IMR-90 (cell line): ENCODE measurements around the gene CDH23. TPM values are rescaled to one million over a fixed set of nuclear protein-coding genes. Genes with fewer than 3 reads are reported as not detected.
A peak's percentile ranks its signal among the peaks of the same experiment; 100 is the strongest.

Experiments used
- ATAC-seq: fragments of 200-7000 bp; cut with Tn5 transposase; 2 replicates; pipeline ENCODE4 v1.9.1; 2020; ENCODE audit warnings: low read depth, mild to moderate bottlenecking, moderate library complexity
- BruUV-seq: library from RNA; stranded (reverse); fragments of 400-500 nt; replicated peaks from 2 replicates; lab custom pipeline; 2021; lab: Mats Ljungman, UMichigan
- CTCF ChIA-PET: fragments of 300-600 bp; formaldehyde crosslinking; extraction: SDS; loops from one replicate; lab custom pipeline; 2021; ENCODE audit warnings: antibody characterized with exemption; lab: Yijun Ruan, JAX
- POLR2A ChIA-PET: fragments of 300-600 bp; sonication (Branson Sonifier 250); formaldehyde crosslinking; loops from one replicate; lab custom pipeline; 2022; ENCODE audit warnings: antibody characterized with exemption; ENCODE audit not compliant: unreplicated experiment; lab: Charles Lee
- DNase-seq: peaks from one replicate; pipeline ENCODE4 v3.0.0; 2013
- H2AFZ ChIP-seq: replicated peaks from 2 replicates; pipeline ENCODE3; 2013; ENCODE audit warnings: low read length, mild to moderate bottlenecking; ENCODE audit not compliant: poor library complexity
- H2AK5ac ChIP-seq: 2 replicates; pipeline ENCODE4 v1.6.1; 2013; ENCODE audit warnings: low read depth, low read length, inconsistent platforms
- H2AK9ac ChIP-seq: replicated peaks from 2 replicates; pipeline ENCODE3; 2013; ENCODE audit warnings: mild to moderate bottlenecking, low read depth, low read length, moderate library complexity; ENCODE audit not compliant: poor library complexity
- H2BK120ac ChIP-seq: 2 replicates; pipeline ENCODE4 v1.6.1; 2013; ENCODE audit warnings: low read depth, low read length, inconsistent platforms
- H2BK15ac ChIP-seq: 3 replicates; pipeline ENCODE4 v1.6.1; 2013; ENCODE audit warnings: low read depth, low read length, inconsistent platforms
- H2BK20ac ChIP-seq: 2 replicates; pipeline ENCODE4 v1.6.1; 2013; ENCODE audit warnings: low read depth, mild to moderate bottlenecking, inconsistent platforms, low read length, moderate library complexity
- H2BK5ac ChIP-seq: 2 replicates; pipeline ENCODE4 v1.6.1; 2013; ENCODE audit warnings: mild to moderate bottlenecking, low read depth, low read length, inconsistent platforms; ENCODE audit not compliant: poor library complexity, severe bottlenecking
- H3K14ac ChIP-seq: replicated peaks from 2 replicates; pipeline ENCODE4 v1.6.1; 2013; ENCODE audit warnings: low read depth, low read length, inconsistent platforms
- H3K18ac ChIP-seq: 2 replicates; pipeline ENCODE4 v1.6.1; 2013; ENCODE audit warnings: low read depth, low read length, control low read depth
- H3K23ac ChIP-seq: 2 replicates; pipeline ENCODE4 v1.6.1; 2013; ENCODE audit warnings: low read depth, low read length, inconsistent platforms
- H3K27ac ChIP-seq: 2 replicates; pipeline ENCODE4 v1.5.1; 2013; ENCODE audit warnings: mild to moderate bottlenecking, control low read depth, low read length; ENCODE audit not compliant: insufficient read depth
- H3K27me3 ChIP-seq: 2 replicates; pipeline ENCODE4 v1.6.1; 2013; ENCODE audit warnings: low read length; ENCODE audit not compliant: control insufficient read depth, insufficient read depth
- H3K36me3 ChIP-seq: 2 replicates; pipeline ENCODE4 v1.6.1; 2013; ENCODE audit warnings: low read length, mixed read lengths; ENCODE audit not compliant: control insufficient read depth, insufficient read depth
- H3K4ac ChIP-seq: 2 replicates; pipeline ENCODE4 v1.6.1; 2013; ENCODE audit warnings: low read depth, low read length, inconsistent platforms
- H3K4me1 ChIP-seq: 2 replicates; pipeline ENCODE4 v1.6.1; 2013; ENCODE audit warnings: low read length, mixed read lengths; ENCODE audit not compliant: control insufficient read depth, insufficient read depth
- H3K4me2 ChIP-seq: 2 replicates; pipeline ENCODE4 v1.6.1; 2013; ENCODE audit warnings: low read depth, mild to moderate bottlenecking, control low read depth, low read length, moderate library complexity
- H3K4me3 ChIP-seq: 2 replicates; pipeline ENCODE4 v1.5.1; 2013; ENCODE audit warnings: low read depth, mild to moderate bottlenecking, control low read depth, low read length, moderate library complexity; ENCODE audit not compliant: insufficient read depth
- H3K56ac ChIP-seq: 2 replicates; pipeline ENCODE4 v1.6.1; 2013; ENCODE audit warnings: low read length, inconsistent platforms; ENCODE audit not compliant: insufficient read depth; ENCODE audit errors: extremely low read depth
- H3K79me1 ChIP-seq, 2 experiments: 2 replicates each; pipeline ENCODE4 v1.6.1; 2013; ENCODE audit warnings: low read length in 2 of 2, inconsistent platforms in 1 of 2, low read depth in 1 of 2
- H3K9ac ChIP-seq: 2 replicates; pipeline ENCODE4 v1.6.1; 2013; ENCODE audit warnings: low read depth, low read length, control low read depth
- H3K9me1 ChIP-seq: 2 replicates; pipeline ENCODE4 v1.6.1; 2013; ENCODE audit warnings: low read length, inconsistent platforms; ENCODE audit not compliant: insufficient read depth
- H3K9me3 ChIP-seq: 2 replicates; pipeline ENCODE4 v1.6.1; 2013; ENCODE audit warnings: low read length; ENCODE audit not compliant: control insufficient read depth, insufficient read depth
- H4K20me1 ChIP-seq: 2 replicates; pipeline ENCODE4 v1.6.1; 2013; ENCODE audit warnings: low read length, inconsistent platforms; ENCODE audit not compliant: insufficient read depth
- H4K5ac ChIP-seq: 2 replicates; pipeline ENCODE4 v1.6.1; 2013; ENCODE audit warnings: mild to moderate bottlenecking, low read depth, low read length, control low read depth
- H4K8ac ChIP-seq, 2 experiments: 2 replicates each; pipeline ENCODE4 v1.6.1; 2013; ENCODE audit warnings: low read depth in 2 of 2, low read length in 2 of 2, control low read depth in 1 of 2, inconsistent platforms in 1 of 2
- H4K91ac ChIP-seq: 2 replicates; pipeline ENCODE4 v1.6.1; 2013; ENCODE audit warnings: low read depth, low read length, inconsistent platforms; ENCODE audit not compliant: insufficient read depth
- BHLHE40 ChIP-seq: fragments of 150-350 bp; IDR thresholded peaks from 2 replicates; pipeline ENCODE4 v1.6.1; 2016; ENCODE audit warnings: mild to moderate bottlenecking, low read depth, low read length
- CEBPB ChIP-seq: IDR thresholded peaks from 2 replicates; pipeline ENCODE4 v1.6.1; 2012; ENCODE audit warnings: low read depth, low read length, improper control_type of control experiment
- WGBS, 2 experiments: methylation state at CpG; one replicate each; pipeline versions ENCODE4 v1.1.5 to v1.1.7; 2013; ENCODE audit warnings: missing lambda C conversion rate in 2 of 2; ENCODE audit not compliant: insufficient read length in 1 of 2; ENCODE audit errors: extremely low coverage in 2 of 2; 5-methylcytosine and 5-hydroxymethylcytosine counted together
- dilution Hi-C: fragments of 300-500 bp; cut with HindIII; formaldehyde crosslinking; loops from one replicate; pipeline ENCODE4 v1.14.3; 2018; ENCODE audit warnings: low sequenced_read_pairs; ENCODE audit not compliant: unreplicated experiment
- in situ Hi-C: fragments of 300-500 bp; cut with MboI; formaldehyde crosslinking; loops from 3 replicates; pipeline ENCODE4 v1.14.3; 2019; ENCODE audit warnings: low sequenced_read_pairs, inconsistent platforms, mixed read lengths
- intact Hi-C: fragments of 100-400 bp; cut with micrococcal nuclease; formaldehyde crosslinking; loops from 2 replicates; pipeline ENCODE4 v1.10.0; 2022
- polyA plus RNA-seq, 3 experiments: library from polyadenylated mRNA; depleted of rRNA; stranded (reverse); fragments of >200 nt; gene quantifications; 2 replicates each; pipeline ENCODE4 v1.2.3, GENCODE V29; 2012; ENCODE audit warnings: low replicate concordance in 1 of 3
- total RNA-seq: library from RNA; depleted of rRNA; stranded (reverse); fragments of >200 nt; gene quantifications from 2 replicates; pipeline ENCODE4 v1.2.3, GENCODE V29; 2012

CDH23 gene
- total and polyA plus RNA-seq, 2 of the 4 experiments (the other 2 are of a cell fraction): under 0.01 to 0.03 TPM

- Histone ChIP-seq H3K27me3 (peaks cover 17% of the 10 kb centered on the region), H3K9me1 (no peaks in the 10 kb centered on the region), H3K36me3 (no peaks in the 10 kb centered on the region), H4K20me1 (no peaks in the 10 kb centered on the region), H3K4me3 (no peak overlapping the region), H2AFZ (no peak overlapping the region), H3K79me1 (no peaks in the 10 kb centered on the region), H3K14ac (no peak overlapping the region), H4K8ac (no peak overlapping the region), H3K56ac (no peak overlapping the region), H3K4me2 (no peak overlapping the region), H3K9ac (no peak overlapping the region), H4K91ac (no peak overlapping the region), H2AK5ac (no peak overlapping the region), H2BK5ac (no peak overlapping the region), H3K18ac (no peak overlapping the region), H2BK15ac (no peak overlapping the region), H3K27ac (no peak overlapping the region), H2BK20ac (no peak overlapping the region), H3K4me1 (peaks cover 9% of the 10 kb centered on the region; the same call in 1 of the 2 replicates), H2BK120ac (no peak overlapping the region), H3K4ac (no peak overlapping the region), H4K5ac (no peak overlapping the region), H3K23ac (no peak overlapping the region), H3K9me3 (no peaks in the 10 kb centered on the region), H2AK9ac (no peak overlapping the region)
- in situ Hi-C loops (no loop called here), intact Hi-C loops (loop anchor here (2.0 kb wide), 1 partner anchor 38 kb away; no protein-coding TSS in a partner anchor), dilution Hi-C loops (no loop called here)
- no peak for ATAC-seq
- CTCF ChIA-PET: no interaction called here
- DNase-seq: no peak
- 76% methylated on average over 3 of the region's 10 CpGs; no CpG with 5 or more reads in 1 of the 2 experiments for whole genome bisulfite sequencing, 2 experiments
- 0 out of 2 replicates have a peak, but pooled peaks have one; percentile 5 for TF ChIP-seq CEBPB
- TF ChIP-seq BHLHE40: no peak
- no TSS peak for BruUV-seq
- POLR2A ChIA-PET: interaction anchor here (0.5 kb wide), 1 partner anchor 30 kb away, joined by 6 read pairs; no protein-coding TSS in a partner anchor
Observed at GRCh38 chr10:71729161-71729636, 332.5 kb downstream of the CDH23 start.
